ENCODE results near the gene PLXNA4. TPM values are rescaled to one million over a fixed set of nuclear protein-coding genes. Genes with fewer than 3 reads are reported as not detected.
"Not testable (repeated sequence)": the region's sequence is repeated elsewhere in the genome, so short reads cannot be mapped to it uniquely, and the experiment has no call there.

Gene PLXNA4
- total RNA-seq, 3 donors from 2014 or later = 0.08 to 0.38 (median 0.08) TPM

DNA sequence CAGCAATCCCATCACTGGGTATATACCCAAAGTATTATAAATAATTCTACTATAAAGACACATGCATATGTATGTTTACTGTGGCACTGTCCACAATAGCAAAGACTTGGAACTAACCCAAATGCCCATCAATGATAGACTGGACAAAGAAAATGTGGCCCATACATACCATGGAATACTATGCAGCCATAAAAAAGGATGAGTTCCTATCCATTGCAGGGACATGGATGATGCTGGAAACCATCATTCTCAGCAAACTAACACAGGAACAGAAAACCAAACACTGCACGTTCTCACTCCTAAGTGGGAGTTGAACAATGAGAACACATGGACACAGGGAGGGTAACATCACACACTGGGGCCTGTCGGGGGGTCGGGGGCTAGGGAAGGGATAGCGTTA is 186.2 kb downstream of the PLXNA4 start:
- not testable (repeated sequence) for DNase-seq; ATAC-seq; H3K9me3 Mint-ChIP-seq; H3K4me1 Mint-ChIP-seq (ENCODE audit: low read depth); H3K36me3 Mint-ChIP-seq (ENCODE audit: insufficient read depth); H3K4me3 Mint-ChIP-seq; H3K27me3 Mint-ChIP-seq (ENCODE audit: low read depth)

DNA sequence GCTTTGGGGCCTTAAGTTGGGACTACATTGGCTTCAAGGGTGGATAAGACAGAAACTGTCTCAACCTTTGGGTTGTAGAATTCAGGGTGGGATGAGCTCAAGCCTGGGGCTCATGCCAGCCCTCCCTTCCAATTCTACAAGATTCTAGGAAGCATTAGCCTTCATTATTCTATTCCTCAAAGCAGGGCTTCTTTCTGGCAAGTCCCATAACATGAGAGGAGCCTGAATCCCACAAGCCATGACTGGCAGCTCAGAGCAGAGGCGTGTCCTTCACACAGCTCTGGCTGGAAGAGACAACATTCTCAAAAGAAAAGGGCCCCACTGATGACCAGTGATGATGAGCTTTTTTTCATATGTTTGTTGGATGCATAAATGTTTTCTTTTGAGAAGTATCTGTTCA is 187.6 kb downstream of the PLXNA4 start:
- H3K27me3 Mint-ChIP-seq (ENCODE audit: low read depth) = peaks cover 3% of the 10 kb centered on the region

DNA sequence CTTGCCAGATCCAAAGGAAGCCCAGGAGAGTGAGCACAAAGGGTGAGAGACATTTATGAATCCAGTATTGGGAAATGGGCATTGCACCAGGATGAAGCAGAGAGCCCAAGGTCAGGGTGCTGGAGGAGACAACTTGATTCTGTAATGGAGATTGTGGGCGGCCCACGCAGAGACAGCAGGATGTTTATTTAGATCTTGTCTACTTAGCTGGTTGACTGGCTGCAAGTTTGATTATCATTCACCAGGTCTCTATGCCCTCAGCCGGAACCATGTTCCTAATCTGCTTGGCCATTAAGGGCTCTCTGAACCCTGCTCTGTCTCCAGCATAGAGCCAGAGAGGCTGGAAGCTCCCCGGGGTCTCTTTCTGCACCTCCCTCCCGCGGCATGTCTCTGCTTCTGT is 188.7 kb downstream of the PLXNA4 start:
- Mint-ChIP-seq H3K4me1 (ENCODE audit: low read depth) (no peaks in the 10 kb centered on the region), H3K4me3 (no peak overlapping the region), H3K9me3 (no peaks in the 10 kb centered on the region), H3K36me3 (ENCODE audit: insufficient read depth) (no peaks in the 10 kb centered on the region), H3K27me3 (ENCODE audit: low read depth) (peaks cover 5% of the 10 kb centered on the region)
- ATAC-seq (no peak), DNase-seq (no peak)

More for the DNA sequence above, 187.6 kb downstream of the PLXNA4 start:
- Mint-ChIP-seq H3K36me3 (ENCODE audit: insufficient read depth) (no peaks in the 10 kb centered on the region), H3K4me3 (no peak overlapping the region), H3K9me3 (no peaks in the 10 kb centered on the region), H3K4me1 (ENCODE audit: low read depth) (no peaks in the 10 kb centered on the region)
- ATAC-seq (no peak), DNase-seq (no peak)

DNA sequence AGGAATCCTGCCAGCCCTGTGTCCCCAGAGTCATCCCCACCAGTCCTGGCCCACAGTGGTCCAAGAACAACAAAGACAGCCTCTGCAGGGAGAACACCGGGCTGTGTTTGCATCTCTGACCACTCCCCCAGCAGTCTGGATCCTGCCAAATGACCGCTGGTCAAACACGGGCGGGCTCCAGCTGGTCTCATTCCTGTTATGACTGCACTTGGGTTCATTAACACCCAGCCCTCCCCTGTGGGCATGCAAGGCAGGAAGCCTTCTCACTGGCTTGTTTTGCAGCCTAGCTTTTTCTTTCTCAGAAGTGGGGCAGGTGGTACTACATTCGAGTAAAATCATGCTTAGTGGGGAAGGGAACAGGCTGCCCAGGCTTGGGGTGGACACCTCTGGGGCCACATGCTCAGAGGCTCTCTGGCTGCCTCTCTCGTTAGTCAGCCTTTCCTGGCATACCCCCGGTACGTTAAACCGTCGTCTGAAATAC is 190.0 kb downstream of the PLXNA4 start:
- Mint-ChIP-seq H3K4me1 (ENCODE audit: low read depth) (no peaks in the 10 kb centered on the region), H3K9me3 (no peaks in the 10 kb centered on the region), H3K36me3 (ENCODE audit: insufficient read depth) (no peaks in the 10 kb centered on the region), H3K4me3 (no peak overlapping the region), H3K27me3 (ENCODE audit: low read depth) (peaks cover 5% of the 10 kb centered on the region)
- DNase-seq (no peak), ATAC-seq (no peak)

DNA sequence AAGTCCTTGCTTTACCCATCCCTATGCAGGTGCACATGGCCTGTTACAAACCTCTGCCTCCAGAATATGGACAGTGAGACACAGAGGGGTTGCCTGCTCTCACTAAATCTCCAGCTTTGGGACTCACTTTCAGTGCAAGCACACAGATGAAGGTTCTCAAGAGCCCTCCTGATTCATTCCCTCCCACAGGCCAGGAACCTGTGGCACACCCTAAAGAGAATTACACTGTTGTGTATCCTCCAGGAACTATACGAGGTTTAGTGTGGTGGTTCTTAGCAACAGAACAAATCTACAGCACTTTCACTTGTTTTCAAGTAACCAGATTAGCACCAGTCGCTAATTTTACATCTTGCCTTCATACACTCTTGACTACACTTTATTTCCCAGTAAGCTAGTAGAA is 192.3 kb downstream of the PLXNA4 start:
- no peak for ATAC-seq

DNA sequence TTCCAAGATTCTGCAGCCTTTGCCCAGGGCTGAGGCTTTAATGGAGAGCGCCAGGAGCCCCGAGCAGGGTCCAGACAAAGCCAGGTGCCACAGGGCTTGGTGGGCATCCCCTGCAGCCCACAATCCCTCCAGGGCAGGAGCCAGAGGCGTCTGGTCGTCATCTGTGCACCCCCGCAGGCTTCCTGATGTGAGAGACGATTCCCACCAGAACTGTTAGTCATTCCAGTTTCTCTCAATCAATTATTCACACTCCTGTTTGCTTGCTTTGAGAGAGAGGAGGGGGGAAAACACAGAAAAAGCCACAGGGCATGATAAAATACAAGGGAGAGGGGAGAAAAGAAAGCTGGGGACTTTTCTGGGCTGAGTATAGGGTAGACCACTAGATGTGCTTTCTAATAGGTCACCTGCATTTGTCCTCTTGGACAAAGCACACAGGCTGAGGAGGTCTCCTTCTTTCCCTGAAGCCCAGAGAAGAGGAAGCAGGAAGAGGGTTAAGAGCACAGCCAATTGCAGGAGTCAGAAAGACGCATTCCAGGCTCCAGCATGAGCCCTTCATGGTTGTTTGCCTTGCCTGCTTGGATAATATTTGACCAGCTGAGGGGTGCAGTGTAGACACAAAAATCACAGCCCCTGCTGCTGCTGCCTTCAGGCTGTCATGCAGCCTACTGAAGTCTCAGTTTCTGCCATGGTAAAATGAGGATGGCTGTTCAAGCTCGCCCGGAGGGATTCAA is 194.4 kb downstream of the PLXNA4 start:
- H3K4me1 Mint-ChIP-seq (ENCODE audit: low read depth) = no peaks in the 10 kb centered on the region
- ATAC-seq = no peak
- H3K4me3 Mint-ChIP-seq = no peak overlapping the region
- no peaks in the 10 kb centered on the region for H3K9me3 Mint-ChIP-seq
- DNase-seq = no peak
- no peaks in the 10 kb centered on the region for H3K36me3 Mint-ChIP-seq (ENCODE audit: insufficient read depth)
- H3K27me3 Mint-ChIP-seq (ENCODE audit: low read depth) = peaks cover 1% of the 10 kb centered on the region

More for the DNA sequence above, 192.3 kb downstream of the PLXNA4 start:
- Mint-ChIP-seq H3K9me3 (no peaks in the 10 kb centered on the region), H3K4me3 (no peak overlapping the region), H3K36me3 (ENCODE audit: insufficient read depth) (no peaks in the 10 kb centered on the region), H3K4me1 (ENCODE audit: low read depth) (no peaks in the 10 kb centered on the region), H3K27me3 (ENCODE audit: low read depth) (peaks cover 1% of the 10 kb centered on the region)
- no peak for DNase-seq

DNA sequence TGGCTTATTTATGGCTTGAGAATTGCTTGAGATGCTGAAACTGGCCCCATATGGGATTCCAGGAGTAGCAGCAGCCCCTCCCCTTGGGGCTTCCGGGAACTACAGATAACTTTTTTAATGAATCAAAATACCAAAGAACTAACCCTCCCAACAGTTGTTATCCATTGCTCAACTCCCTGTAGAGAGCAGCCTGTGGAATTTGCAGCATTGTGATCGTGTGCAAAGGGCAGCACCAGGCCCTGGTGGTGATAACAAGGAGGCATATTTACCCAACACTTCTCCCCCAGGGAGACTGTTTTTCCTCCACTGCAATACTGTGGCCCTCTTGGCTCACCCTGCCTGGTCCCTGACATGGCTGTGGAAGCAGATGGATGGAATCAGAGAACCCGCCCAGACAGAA is 196.2 kb downstream of the PLXNA4 start:
- Mint-ChIP-seq H3K4me3 (no peak overlapping the region), H3K9me3 (no peaks in the 10 kb centered on the region), H3K4me1 (ENCODE audit: low read depth) (no peaks in the 10 kb centered on the region), H3K27me3 (ENCODE audit: low read depth) (peaks cover 1% of the 10 kb centered on the region), H3K36me3 (ENCODE audit: insufficient read depth) (no peaks in the 10 kb centered on the region)
- DNase-seq = no peak
- no peak for ATAC-seq

DNA sequence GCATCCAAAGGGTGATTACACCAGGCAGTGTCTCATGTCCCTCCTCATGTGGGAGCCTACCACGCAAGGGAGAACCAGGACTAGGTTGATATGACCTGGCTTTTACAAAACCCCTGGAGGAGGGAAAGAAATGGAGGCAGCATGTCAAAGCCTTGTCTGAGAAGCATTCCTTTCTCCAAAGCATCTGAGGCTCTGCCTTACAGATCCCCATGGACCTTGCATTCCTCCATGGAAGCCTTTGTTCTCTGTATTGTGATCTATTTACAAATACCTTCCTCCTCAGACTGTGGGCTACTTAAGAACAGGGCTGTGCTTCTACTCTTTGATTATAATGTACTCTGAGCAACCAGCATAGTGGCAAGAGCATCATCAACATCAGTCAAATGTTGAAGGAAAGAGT is 197.0 kb downstream of the PLXNA4 start:
- Mint-ChIP-seq H3K4me1 (ENCODE audit: low read depth) (no peaks in the 10 kb centered on the region), H3K9me3 (no peaks in the 10 kb centered on the region), H3K36me3 (ENCODE audit: insufficient read depth) (no peaks in the 10 kb centered on the region), H3K27me3 (ENCODE audit: low read depth) (peaks cover 1% of the 10 kb centered on the region), H3K4me3 (no peak overlapping the region)
- ATAC-seq (no peak), DNase-seq (no peak)

DNA sequence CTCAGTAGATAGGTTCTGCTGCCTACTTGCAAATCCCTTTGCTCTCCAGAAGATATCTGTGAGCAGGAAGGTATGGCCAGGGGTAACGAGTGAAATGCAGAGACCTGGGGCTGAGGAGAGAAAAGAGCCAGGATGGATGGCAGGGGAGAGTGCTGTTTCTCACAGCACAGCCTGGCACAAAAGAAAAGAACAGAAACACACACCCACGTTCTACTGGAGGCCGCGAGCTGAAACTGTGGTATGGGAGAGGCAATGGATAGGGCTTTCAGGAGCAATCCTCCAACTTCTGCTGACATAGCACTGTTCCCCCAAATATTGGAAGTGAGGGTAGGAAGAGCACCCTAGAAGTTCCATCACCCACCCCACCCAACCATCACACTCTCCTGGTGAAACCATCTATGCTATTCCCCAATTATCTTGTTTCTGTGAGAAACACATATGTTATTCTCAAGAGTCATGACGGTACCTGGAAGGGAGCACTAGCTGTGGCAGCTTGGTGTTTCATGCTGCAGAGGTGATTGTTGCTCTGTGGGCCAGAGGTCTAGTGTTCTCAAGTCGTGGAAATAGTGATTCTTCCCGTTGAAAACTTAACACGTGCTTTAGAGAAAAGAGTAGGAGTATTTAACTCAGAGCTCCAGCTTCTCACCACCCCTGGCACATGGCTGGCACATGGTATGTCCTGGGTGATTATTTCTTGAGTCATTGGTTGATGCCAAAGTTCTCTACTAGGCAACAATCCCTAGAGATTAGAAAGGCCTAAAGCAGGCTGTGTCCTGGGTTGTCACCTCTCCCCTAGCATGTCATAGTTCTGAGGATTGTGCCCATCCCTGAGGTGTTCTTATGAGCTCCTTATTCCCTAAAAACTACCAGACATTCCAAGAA is 198.3 kb downstream of the PLXNA4 start:
- DNase-seq = no peak

DNA sequence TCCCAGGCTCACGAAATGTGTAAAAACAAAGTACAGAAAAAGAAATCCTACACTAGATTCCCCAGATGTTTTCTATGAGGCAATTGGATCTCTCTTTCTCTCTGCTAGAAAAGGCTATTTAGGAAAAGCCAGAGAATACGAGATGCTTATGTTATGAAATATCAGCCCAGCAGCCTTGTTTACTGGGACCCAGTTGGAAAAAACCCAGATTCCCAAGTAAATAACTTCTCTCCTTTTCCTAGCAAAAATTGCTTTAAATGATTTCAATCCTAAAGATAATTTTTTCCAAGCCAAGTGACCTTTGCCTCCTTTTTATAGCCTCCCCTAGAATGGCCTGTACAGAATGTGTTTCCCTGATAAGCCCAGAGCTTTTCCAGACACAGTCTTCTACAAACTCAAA is 199.3 kb downstream of the PLXNA4 start:
- H3K27me3 Mint-ChIP-seq (ENCODE audit: low read depth) = no peaks in the 10 kb centered on the region

More for the DNA sequence above, 198.3 kb downstream of the PLXNA4 start:
- H3K9me3 Mint-ChIP-seq = no peaks in the 10 kb centered on the region
- H3K4me3 Mint-ChIP-seq = no peak overlapping the region
- H3K36me3 Mint-ChIP-seq (ENCODE audit: insufficient read depth) = no peaks in the 10 kb centered on the region
- no peaks in the 10 kb centered on the region for H3K4me1 Mint-ChIP-seq (ENCODE audit: low read depth)
- H3K27me3 Mint-ChIP-seq (ENCODE audit: low read depth) = peaks cover under 1% of the 10 kb centered on the region
- no peak for ATAC-seq

DNA sequence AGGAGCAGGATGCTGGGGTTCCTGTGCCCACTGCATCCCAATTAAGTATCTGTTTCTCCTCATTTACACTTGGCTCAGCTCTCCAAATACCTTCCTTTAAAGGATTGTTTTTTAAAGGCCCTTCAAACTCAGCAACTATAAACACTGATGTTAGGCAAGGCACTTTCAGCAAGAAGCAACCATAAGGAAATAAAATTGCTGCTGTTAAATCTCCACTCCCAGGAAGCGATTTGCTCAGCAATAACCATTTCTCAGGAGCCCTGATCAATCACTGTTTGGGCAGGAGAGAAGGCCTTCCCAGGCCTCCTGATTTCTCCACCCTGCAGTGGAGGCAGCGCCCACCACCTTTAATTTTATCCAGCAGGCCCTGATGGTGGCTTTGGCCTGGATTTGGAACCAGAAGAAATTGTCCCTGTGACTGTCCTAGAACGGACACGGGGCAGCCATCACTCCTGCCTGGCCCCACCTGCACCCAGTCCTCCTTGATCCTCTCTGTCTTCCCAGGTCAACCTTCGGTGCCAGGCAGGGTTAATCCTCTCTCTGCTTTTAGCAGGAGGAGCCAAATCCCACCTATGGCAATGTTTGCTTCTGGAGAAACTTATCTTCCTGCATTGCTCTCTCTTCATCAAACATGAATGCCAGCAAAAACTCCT is 199.8 kb downstream of the PLXNA4 start:
- no peak for ATAC-seq

More for the DNA sequence above, 199.3 kb downstream of the PLXNA4 start:
- H3K4me1 Mint-ChIP-seq (ENCODE audit: low read depth) = no peaks in the 10 kb centered on the region
- no peak overlapping the region for H3K4me3 Mint-ChIP-seq
- ATAC-seq (no peak), DNase-seq (no peak)
- H3K9me3 Mint-ChIP-seq = no peaks in the 10 kb centered on the region
- H3K36me3 Mint-ChIP-seq (ENCODE audit: insufficient read depth) = no peaks in the 10 kb centered on the region

DNA sequence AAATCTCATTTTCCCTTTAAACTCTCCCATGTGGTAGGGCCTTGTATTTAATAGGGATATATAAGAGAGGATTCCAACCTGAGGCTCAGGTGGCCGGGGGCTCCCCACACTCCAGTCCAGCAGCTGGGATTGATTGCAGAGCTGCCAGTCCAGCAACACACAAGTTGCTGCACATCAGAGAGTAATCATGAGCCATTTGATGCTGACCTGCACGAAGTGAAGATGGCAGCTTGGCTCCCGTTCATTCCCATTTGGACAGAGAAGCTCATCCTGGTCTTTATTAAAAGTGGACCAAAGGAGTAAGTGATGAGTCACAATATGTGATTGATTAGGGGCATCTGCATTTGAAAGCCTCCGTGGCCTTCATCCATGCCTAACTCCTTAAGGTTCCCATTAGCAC is 202.4 kb downstream of the PLXNA4 start:
- H3K4me1 Mint-ChIP-seq (ENCODE audit: low read depth) = no peaks in the 10 kb centered on the region
- H3K36me3 Mint-ChIP-seq (ENCODE audit: insufficient read depth) = no peaks in the 10 kb centered on the region
- no peaks in the 10 kb centered on the region for H3K9me3 Mint-ChIP-seq
- no peak for ATAC-seq
- no peak overlapping the region for H3K4me3 Mint-ChIP-seq
- no peaks in the 10 kb centered on the region for H3K27me3 Mint-ChIP-seq (ENCODE audit: low read depth)
- no peak for DNase-seq

More for the DNA sequence above, 199.8 kb downstream of the PLXNA4 start:
- Mint-ChIP-seq H3K9me3 (no peaks in the 10 kb centered on the region), H3K4me1 (ENCODE audit: low read depth) (no peaks in the 10 kb centered on the region), H3K27me3 (ENCODE audit: low read depth) (no peaks in the 10 kb centered on the region), H3K4me3 (no peak overlapping the region), H3K36me3 (ENCODE audit: insufficient read depth) (no peaks in the 10 kb centered on the region)
- no peak for DNase-seq

DNA sequence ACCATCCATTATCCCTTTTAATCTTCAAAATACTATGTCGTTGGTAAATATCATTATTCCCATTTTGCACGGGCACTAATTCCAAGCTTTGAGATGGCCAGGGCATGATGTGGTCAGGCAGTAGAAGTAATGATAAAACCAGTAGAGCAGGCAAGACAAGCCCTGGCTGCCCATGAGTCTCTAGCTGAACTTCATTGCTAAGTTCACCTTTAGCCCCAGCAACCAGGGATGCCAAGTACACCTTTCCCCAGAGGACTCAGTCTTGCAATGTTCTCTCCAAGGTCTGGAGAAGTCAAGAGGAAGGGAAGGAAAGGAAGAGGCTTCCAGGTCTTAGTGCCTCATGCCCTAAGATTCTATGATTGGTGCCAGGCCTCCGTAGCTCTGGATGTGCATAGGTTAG is 203.2 kb downstream of the PLXNA4 start:
- Mint-ChIP-seq H3K9me3 (no peaks in the 10 kb centered on the region), H3K36me3 (ENCODE audit: insufficient read depth) (no peaks in the 10 kb centered on the region), H3K4me3 (no peak overlapping the region), H3K27me3 (ENCODE audit: low read depth) (no peaks in the 10 kb centered on the region), H3K4me1 (ENCODE audit: low read depth) (no peaks in the 10 kb centered on the region)
- no peak for DNase-seq
- ATAC-seq = no peak

DNA sequence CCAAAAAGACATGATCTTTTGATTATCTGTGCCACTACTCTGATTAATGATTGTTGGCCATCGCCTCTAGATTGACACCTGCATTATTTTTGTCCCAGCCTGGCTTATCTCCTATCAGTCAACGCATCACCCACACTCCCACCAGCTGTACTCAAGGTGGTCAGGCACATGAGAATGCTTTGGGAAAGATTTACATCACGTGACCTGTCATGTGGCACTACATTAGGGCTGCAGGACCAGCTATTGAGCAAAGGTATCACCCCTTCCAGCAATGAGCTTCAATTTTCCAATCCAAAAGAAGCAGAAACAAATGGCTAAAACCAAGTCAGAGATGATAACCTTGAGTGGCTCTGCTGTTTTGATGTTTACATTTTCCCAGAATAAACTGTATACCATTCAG is 204.3 kb downstream of the PLXNA4 start:
- Mint-ChIP-seq H3K4me1 (ENCODE audit: low read depth) (no peaks in the 10 kb centered on the region), H3K9me3 (no peaks in the 10 kb centered on the region), H3K36me3 (ENCODE audit: insufficient read depth) (no peaks in the 10 kb centered on the region), H3K27me3 (ENCODE audit: low read depth) (peaks cover 6% of the 10 kb centered on the region), H3K4me3 (no peak overlapping the region)
- ATAC-seq (no peak), DNase-seq (no peak)
